GM18951 (cell line): ENCODE data around the gene ABTB1.

Experiments
- POLR2A ChIP-seq: IDR thresholded peaks from 4 replicates; pipeline ENCODE4 v1.6.1; 2011; ENCODE audit warnings: mild to moderate bottlenecking; ENCODE audit not compliant: insufficient read length, insufficient read depth; ENCODE audit errors: extremely low read depth
- in situ Hi-C: fragments of 300-500 bp; cut with MboI; formaldehyde crosslinking; loops from one replicate; pipeline ENCODE4 v1.12.0; 2022; ENCODE audit warnings: low sequenced_read_pairs, mixed read lengths, inconsistent platforms; ENCODE audit not compliant: unreplicated experiment

ABTB1 gene

DNA sequence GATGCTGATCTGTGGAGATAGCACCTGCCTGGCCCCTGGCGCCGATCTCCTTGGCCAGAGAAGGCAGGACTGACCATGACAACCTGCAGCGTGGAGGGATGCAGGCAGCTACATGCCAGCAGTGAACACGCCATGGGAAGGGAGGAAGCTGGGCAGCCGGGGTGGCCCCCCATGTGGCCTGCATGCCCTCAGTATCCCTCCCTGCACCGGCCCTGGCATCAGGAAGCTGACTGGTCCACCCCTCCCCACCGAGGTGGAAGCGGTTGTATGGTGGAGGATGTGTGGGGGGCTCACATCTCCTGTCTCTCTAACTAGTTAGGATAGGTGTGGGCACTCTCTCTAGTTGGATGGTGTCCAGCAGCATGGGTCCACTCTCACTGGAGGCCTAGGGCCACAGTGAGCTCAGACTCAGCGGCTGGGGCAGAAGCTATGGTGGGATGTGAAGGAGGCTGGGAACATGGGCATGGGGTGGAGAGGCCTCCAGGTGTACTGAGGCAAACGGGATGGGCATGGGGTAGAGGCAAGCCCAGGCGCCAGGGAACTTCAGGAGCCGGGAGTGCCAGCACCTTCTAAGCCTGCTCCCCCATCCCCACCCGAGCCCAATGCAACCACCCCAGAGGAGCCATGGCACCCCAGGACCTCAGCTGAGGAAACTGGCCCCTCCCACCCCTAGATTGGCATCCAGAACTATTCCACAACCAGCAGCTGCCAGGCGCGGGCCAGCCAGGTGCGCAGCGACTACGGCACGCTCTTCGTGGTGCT, 1.8 kb upstream of the ABTB1 start:
- in situ Hi-C loops = no loop called here
- no peak for TF ChIP-seq POLR2A

DNA sequence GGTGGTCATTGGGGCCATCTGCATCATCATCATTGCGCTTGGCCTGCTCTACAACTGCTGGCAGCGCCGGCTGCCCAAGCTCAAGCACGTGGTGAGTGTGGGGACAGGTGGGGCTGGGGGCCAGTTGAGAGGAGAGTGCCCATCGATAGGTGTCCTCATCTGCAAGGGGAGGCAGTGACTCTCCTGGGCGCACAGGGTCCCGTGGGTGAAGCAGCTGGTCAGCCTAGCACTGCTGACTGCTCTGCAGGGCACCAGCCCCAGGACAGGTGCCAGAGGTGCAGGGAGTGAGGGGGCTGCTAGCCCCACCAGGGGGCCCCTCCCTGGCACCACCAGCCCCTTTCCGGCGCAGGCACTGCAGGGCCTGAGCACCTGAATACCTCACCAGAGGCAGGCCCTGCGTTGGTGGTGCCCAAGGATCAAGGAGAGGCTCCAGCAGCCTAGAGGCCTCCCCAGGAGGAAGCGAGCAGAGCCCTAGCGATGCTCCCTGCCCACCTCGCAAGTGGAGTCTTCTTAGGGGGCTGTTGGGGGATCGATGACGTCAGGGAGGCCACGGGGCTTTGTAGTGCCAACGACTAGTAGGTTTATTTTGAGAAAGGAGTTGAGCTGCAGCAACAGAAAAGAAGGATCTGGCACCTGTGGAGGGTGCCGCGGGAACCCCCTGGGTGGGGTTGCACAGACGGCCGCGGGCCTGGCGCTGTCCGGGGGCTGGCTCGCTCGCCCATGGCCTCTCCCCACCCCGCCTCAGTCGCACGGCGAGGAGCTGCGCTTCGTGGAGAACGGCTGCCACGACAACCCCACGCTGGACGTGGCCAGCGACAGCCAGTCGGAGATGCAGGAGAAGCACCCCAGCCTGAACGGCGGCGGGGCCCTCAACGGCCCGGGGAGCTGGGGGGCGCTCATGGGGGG, 976 bp upstream of the ABTB1 start:
- TF ChIP-seq POLR2A = no peak
- in situ Hi-C loops = no loop called here

DNA sequence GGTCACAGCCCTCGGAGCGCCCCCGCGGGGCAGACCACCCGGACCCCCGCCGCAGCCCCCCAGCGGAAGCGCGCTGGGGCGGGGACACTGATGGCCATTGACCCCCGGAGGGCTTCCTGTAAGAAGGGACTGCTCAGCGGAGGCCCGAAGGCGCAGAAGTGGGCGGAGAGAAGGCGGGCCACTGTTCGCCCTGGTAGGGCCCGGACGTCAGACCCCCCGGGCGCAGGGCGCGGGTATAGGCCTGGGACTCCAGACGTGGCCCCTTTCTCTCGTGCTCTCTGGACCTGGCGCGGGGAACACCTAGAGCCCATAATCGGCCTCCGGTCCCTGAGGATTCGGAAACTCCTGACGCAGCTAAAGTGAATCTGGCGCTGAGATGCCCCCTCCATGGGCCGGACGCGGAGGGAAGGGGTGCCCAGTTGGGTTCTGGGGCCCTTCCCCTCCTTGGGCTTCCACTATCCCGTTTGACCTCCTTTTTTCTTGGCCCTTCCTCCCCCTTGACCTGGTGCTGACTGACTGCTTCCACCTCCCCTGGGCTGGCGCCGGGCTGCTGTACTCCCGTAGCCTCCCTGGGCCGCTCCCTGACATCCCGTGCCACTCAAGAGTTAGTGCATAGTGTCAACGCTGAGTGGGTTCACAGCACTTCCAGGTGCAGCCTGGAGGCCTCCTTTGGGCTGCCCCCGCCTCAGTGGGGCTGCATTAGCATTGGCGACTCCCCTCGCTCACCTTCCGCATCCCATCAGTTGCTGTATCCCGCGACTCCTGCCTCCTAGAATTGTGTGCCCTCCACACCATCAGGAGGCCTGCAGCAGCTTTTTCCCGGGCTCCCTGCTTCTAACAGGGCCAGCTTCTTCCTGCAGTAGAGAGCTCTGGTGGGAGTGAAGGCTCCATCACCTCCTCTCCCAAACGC, 694 bp downstream of the ABTB1 start:
- in situ Hi-C loops = no loop called here
- TF ChIP-seq POLR2A = no peak

- in situ Hi-C loops = no loop called here
- no peak for TF ChIP-seq POLR2A
Observed at GRCh38 chr3:127674101-127674721, 1.5 kb downstream of the ABTB1 start.

DNA sequence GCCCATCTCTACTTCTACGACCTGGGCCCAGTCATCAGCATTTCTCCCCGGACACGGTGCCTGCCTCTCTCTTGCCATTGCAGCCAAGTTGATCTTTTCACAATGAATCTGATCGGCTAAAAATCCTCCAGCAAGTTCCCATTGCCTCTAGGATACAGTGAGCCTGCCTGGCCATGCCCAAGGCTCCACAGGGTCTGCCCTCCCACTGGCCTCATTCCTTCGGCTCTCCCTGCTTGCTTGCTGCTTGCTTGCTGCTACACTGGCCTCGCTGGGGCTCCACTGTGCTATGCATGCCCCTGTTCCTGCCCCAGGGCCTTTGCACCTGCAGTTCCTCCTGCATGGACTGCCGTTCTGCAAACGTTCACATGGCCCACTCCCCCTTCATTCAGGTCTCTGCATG, 2.0 kb downstream of the ABTB1 start:
- no peak for TF ChIP-seq POLR2A
- in situ Hi-C loops = no loop called here

- in situ Hi-C loops = no loop called here
- no peak for TF ChIP-seq POLR2A
Observed at GRCh38 chr3:127675651-127676391, 3.1 kb downstream of the ABTB1 start.

DNA sequence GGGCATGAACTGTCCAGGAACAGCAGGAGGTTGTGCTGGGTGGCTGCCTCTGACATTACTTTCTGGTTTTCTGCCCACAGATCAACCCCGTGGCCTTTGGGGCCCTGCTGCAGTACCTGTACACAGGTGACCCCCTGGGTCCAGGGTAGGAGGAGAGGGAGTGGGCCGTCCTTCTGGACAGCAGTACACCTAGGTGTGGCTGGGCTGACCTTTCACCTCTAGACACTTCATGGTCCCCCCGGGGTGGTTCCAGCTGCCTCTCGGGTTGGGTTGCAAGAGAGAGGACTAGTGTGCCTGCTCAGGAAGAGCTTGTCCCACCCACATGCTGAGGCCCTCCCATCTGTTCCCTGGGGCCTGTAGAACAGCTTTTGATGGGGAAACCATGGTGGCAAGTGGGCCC, 3.7 kb downstream of the ABTB1 start:
- TF ChIP-seq POLR2A = no peak
- in situ Hi-C loops = no loop called here

DNA sequence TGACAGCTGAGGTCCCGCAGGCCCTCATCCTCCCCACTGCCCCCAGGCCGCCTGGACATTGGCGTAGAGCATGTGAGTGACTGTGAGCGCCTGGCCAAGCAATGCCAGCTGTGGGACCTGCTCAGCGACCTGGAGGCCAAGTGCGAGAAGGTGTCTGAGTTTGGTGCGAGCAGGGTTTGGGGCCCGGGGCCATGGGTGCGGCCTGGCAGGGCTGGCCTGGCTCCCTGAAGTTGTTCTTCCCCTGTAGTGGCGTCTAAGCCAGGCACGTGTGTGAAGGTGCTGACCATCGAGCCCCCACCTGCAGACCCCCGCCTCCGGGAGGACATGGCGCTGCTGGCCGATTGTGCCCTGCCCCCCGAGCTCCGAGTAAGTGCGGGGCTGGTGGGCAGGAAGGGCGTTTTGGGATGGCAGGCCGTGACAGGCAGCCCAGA, 4.2 kb downstream of the ABTB1 start:
- TF ChIP-seq POLR2A = no peak
- in situ Hi-C loops = no loop called here

GRCh38 chr3:127677541-127678314, 5.0 kb downstream of the ABTB1 start:
- in situ Hi-C loops = no loop called here
- no peak for TF ChIP-seq POLR2A

DNA sequence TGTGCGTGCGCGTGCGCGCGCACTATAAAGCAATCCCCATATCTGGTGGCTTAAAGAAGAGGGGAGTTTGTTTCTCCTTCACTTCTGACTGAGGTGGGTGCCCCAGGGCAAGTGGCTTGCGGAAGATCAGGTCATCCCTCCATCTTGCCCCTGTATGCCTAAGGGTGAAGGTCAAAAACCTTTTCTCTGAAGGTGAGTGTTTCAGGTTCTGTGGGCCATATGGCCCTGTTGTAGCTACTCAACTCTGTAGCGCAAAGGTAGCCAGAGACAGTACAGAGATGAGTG, 5.5 kb downstream of the ABTB1 start:
- in situ Hi-C loops = no loop called here

More for the DNA sequence above, 5.5 kb downstream of the ABTB1 start:
- TF ChIP-seq POLR2A = no peak
